Measurements from ENCODE around the gene ALPK1. TPM values are rescaled to one million over a fixed set of nuclear protein-coding genes. Genes with fewer than 3 reads are reported as not detected.

The ALPK1 gene
- total and polyA plus RNA-seq, 2 of the 8 experiments (the other 6 are each of a cell fraction or from before 2014, with no cell fraction given): 0.08 to 0.43 TPM

DNA sequence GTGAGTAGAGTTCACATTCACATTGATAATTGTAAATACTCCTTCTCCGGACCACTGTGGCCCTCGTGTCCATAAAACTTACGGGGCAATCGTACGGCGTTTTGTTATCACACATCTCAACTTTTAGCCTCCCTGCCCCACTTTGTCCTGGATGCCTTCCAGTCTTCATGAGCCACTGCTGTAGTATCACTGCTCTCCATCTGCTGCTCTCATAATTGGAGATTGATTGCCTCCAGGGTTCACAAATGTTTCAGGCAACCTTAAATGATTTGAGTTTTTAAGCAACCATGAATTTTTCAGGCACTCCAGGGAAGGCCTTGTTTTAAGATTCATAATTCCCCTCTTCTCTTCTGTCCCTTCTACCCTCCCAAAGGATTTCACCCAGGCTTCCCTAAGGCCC is 28.4 kb downstream of the ALPK1 start:
- Histone ChIP-seq H4K5ac (ENCODE audit: insufficient read length, low read depth, low read length) (no peak overlapping the region), H3K27ac (ENCODE audit: low read depth, low read length) (no peak overlapping the region), H4K91ac (replicated peaks; ENCODE audit: insufficient read length, low read length) (no peak overlapping the region), H2BK15ac (ENCODE audit: low read length) (no peak overlapping the region), H2BK12ac (ENCODE audit: low read depth, low read length) (no peak overlapping the region), H3K23ac (ENCODE audit: insufficient read length) (no peak overlapping the region), H3K27me3 (replicated peaks in 1 of 4; ENCODE audit: control insufficient read depth in 3 of 4, extremely low read depth in 1 of 4, insufficient read depth in 3 of 4, low read length in 3 of 4) (no peaks in the 10 kb centered on the region; a peak in 2 of 7 replicates), H4K20me1 (replicated peaks in 1 of 2; ENCODE audit: control insufficient read depth in 1 of 2, insufficient read depth in 2 of 2, low read length in 2 of 2) (no peaks in the 10 kb centered on the region), H3K4me3 (ENCODE audit: extremely low read depth in 1 of 4, insufficient read depth in 2 of 4, low read depth in 3 of 4, low read length in 4 of 4) (no peak overlapping the region), H2BK5ac (ENCODE audit: low read depth, low read length) (no peak overlapping the region), H4K8ac (ENCODE audit: extremely low read depth, insufficient read depth, low read length) (no peak overlapping the region), H2BK20ac (ENCODE audit: low read length) (no peak overlapping the region), H2AK5ac (ENCODE audit: low read depth, low read length) (no peak overlapping the region), H3K14ac (ENCODE audit: insufficient read length) (no peak overlapping the region), H3K4me1 (replicated peaks in 1 of 4; ENCODE audit: control insufficient read depth in 3 of 4, insufficient read depth in 4 of 4, low read length in 3 of 4) (peaks cover 0 to 2% (median 0%) of the 10 kb centered on the region in 4 experiments; a peak in 1 of 7 replicates), H3K36me3 (ENCODE audit: control insufficient read depth in 2 of 4, insufficient read depth in 4 of 4, low read length in 3 of 4) (no peaks in the 10 kb centered on the region), H3K9me3 (ENCODE audit: insufficient read depth in 2 of 2, low read depth in 1 of 2, low read length in 1 of 2) (no peaks in the 10 kb centered on the region), H3K18ac (ENCODE audit: extremely low read depth, low read length) (no peak overlapping the region), H2AFZ (ENCODE audit: low read length) (no peak overlapping the region), H3K4me2 (ENCODE audit: insufficient read depth in 1 of 2, low read depth in 2 of 2, low read length in 2 of 2) (no peak overlapping the region), H3K56ac (replicated peaks; ENCODE audit: insufficient read length, low read depth, low read length) (no peak overlapping the region), H3K79me1 (ENCODE audit: low read depth, low read length) (no peaks in the 10 kb centered on the region), H3K79me2 (ENCODE audit: control insufficient read depth in 1 of 2, insufficient read depth in 2 of 2, low read length in 2 of 2) (no peaks in the 10 kb centered on the region), H2BK120ac (replicated peaks; ENCODE audit: low read depth, low read length) (no peak overlapping the region), H3K4ac (replicated peaks; ENCODE audit: insufficient read length, low read depth, low read length) (no peak overlapping the region), H3K9ac (replicated peaks in 1 of 4; ENCODE audit: extremely low read depth in 1 of 4, low read depth in 3 of 4, low read length in 3 of 4) (no peak overlapping the region), H3K23me2 (ENCODE audit: low read depth, low read length) (no peaks in the 10 kb centered on the region)
- DNase-seq (ENCODE audit: low read depth in 1 of 2, low spot score in 2 of 2) (no peak), FAIRE-seq (no peak)
- no peak for TF ChIP-seq EZH2 (IDR thresholded peaks at IDR 0.05; ENCODE audit: low read depth, low read length, severe bottlenecking)
- TF ChIP-seq EP300 (IDR thresholded peaks at IDR 0.05; ENCODE audit: borderline replicate concordance in 1 of 2, low read depth in 2 of 2, low read length in 2 of 2): no peak
- TF ChIP-seq BACH1 (IDR thresholded peaks at IDR 0.05; ENCODE audit: low read length): no peak
- TF ChIP-seq SIX5 (IDR thresholded peaks at IDR 0.05; ENCODE audit: low read depth, low read length): no peak
- CTCF ChIA-PET (ENCODE audit: partially characterized antibody): interaction anchor here (1.4 to 2.4 kb wide), 4 partner anchors 14 to 198 kb away, joined by 4 to 18 read pairs (median 5); no protein-coding TSS in a partner anchor
- POLR2A ChIA-PET (ENCODE audit: partially characterized antibody): interaction anchor here (0.6 kb wide), 1 partner anchor 320 kb away, joined by 5 read pairs; no protein-coding TSS in a partner anchor
- WGBS, 2 experiments (ENCODE audit: extremely low coverage in 1 of 2, insufficient coverage in 1 of 2, insufficient read length in 1 of 2, insufficient replicate concordance in 2 of 2, low coverage in 1 of 2, low lambda C conversion rate in 2 of 2, missing lambda C conversion rate in 1 of 2): 91% methylated on average over 6 of the region's 6 CpGs; no CpG with 5 or more reads in 1 of the 2 experiments
